ENCODE results near the gene MMP14. TPM values are rescaled to one million over a fixed set of nuclear protein-coding genes. Genes with fewer than 3 reads are reported as not detected.
A peak's percentile ranks its signal among the peaks of the same experiment; 100 is the strongest.
"Not testable (repeated sequence)": the region's sequence is repeated elsewhere in the genome, so short reads cannot be mapped to it uniquely, and the experiment has no call there.

The MMP14 gene
- polyA plus RNA-seq (2014; cell fraction: cytosol; rRNA removed): 3.1 and 4.2 TPM in 2 replicates
- polyA plus RNA-seq (2014; cell fraction: nucleus; rRNA removed): 1.7 and 3.4 TPM in 2 replicates

DNA sequence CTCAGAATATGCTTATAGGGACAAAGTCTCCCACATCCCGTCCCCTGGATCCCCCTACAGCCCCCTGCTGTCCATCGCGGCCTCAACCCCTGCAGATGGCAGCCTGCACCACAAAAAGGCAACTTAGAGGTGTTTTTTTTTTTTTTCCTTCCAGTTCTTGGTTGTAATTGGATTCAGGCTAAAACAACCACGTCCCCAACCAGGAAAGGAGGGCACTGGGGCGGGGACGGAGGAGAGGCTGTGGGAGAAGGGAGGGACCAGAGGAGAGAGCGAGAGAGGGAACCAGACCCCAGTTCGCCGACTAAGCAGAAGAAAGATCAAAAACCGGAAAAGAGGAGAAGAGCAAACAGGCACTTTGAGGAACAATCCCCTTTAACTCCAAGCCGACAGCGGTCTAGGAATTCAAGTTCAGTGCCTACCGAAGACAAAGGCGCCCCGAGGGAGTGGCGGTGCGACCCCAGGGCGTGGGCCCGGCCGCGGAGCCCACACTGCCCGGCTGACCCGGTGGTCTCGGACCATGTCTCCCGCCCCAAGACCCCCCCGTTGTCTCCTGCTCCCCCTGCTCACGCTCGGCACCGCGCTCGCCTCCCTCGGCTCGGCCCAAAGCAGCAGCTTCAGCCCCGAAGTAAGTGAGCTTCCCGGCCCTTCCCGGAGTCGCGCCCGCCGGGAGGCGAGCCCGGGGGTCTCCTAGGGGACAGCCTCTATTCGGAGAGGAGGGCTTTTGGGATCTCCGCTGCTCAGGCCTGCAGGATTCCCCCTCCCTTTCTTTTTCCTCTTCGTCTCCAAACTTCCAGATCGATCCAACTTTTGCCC, at the start of gene MMP14:
Gene MMP14, plus strand, starts transcription at position 285 of the 813 bp plus-strand sequence. Its CDS starts 233 bp downstream, at position 518.
- DNase-seq (ENCODE audit: low spot score): peak; percentile 44

GRCh38 chr14:22786685-22787084, 49.7 kb upstream of the MMP14 start:
- DNase-seq (ENCODE audit: low spot score): no peak

GRCh38 chr14:22791301-22791700, 45.1 kb upstream of the MMP14 start:
- no peak for DNase-seq (ENCODE audit: low spot score)

DNA sequence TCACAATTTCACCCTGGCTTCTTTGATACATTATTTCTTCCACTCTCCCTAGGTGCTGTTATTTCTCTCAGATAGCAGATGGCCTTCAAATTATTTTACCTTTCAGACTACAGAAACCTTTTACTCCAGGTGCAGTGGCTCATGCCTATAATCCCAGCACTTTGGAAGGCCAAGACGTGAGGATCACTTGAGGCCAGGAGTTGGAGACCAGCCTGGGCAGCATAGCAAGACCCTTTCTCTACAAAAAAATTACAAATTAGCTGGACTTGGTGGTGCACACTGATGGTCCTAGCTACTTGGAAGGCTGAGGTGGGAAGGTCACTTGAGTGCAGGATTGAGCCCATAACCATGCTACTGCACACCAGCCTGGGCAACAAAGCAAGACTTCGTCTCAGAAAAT, 44.2 kb upstream of the MMP14 start:
- no peak for DNase-seq (ENCODE audit: low spot score)

DNA sequence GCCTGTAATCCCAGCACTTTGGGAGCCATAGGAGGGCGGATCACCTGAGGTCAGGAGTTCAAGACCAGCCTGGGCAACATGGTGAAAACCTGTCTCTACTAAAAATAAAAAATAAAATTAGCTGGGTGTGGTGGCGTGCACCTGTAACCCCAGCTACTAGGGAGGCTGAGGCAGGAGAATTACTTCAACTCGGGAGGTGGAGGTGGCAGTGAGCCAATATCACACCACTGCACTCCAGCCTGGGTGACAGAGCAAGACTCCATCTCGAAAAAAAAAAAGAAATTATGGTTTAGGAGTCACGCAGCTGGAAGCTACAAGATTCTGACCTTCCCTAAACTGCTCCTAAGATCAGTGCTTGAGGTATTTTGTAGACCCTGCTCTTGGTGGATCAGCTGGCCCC, 42.8 kb upstream of the MMP14 start:
- DNase-seq (ENCODE audit: low spot score): not testable (repeated sequence)

GRCh38 chr14:22793976-22794375, 42.4 kb upstream of the MMP14 start:
- no peak for DNase-seq (ENCODE audit: low spot score)

DNA sequence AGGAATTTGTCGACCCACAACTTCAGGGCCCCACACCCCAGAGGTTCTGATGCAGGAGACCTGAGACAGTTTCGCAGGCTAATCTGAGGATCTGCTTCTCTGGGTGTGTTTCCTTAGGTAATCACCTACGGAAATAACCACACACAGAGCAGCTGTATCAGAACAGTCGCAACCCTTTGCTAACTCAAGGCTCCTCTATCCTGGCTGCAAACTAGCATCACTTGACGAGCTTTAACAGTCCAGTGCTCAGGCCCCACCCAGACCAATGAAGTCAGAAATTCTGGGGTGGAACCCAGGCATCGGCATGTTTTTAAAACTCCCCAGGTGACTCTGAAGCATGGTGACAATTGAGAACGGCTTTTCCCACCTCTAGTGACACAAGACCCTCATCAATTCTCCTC, 41.8 kb upstream of the MMP14 start:
- no peak for DNase-seq (ENCODE audit: low spot score)

GRCh38 chr14:22796087-22796707, 40.2 kb upstream of the MMP14 start:
- DNase-seq (ENCODE audit: low spot score): no peak

- no peak for DNase-seq (ENCODE audit: low spot score)
Observed at GRCh38 chr14:22797017-22797917, 39.1 kb upstream of the MMP14 start.

DNA sequence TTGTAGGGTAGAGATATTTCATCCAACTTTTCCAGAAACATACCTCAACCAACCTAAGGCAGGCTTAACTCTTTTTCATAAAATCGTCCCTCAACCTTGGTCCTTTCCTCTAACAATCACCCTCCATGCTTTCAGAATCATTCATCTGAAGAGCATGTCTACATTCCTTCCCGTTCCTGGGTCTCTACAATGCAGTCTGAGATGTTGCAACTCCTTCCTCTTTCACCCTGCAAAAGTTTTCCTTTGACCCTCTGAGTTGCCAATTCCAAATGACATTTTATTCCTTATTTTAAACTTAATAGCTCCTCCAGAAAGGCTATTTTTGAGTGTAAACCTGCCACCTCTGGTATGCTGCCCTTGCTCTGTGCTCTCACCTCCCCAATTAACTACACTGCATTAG, 37.9 kb upstream of the MMP14 start:
- DNase-seq (ENCODE audit: low spot score): no peak

GRCh38 chr14:22800346-22800745, 36.0 kb upstream of the MMP14 start:
- DNase-seq (ENCODE audit: low spot score): no peak

DNA sequence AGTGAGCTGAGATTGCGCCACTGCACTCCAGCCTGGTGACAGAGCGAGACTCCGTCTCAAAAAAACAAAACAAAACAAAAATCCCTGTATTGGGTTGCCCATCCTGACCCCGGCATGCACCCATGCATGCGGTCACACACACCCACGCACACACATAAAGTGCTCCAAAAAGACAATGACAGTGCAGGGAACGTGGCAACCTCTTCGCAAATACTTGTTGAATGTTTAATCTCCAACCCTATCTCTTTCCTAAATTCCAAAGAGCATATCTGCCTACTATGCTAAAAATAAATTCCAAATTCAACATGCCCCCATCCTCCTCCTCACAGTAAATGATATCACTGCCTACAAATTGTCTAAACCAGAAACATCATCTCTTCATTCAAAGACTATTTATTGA, 34.7 kb upstream of the MMP14 start:
- no peak for DNase-seq (ENCODE audit: low spot score)

DNA sequence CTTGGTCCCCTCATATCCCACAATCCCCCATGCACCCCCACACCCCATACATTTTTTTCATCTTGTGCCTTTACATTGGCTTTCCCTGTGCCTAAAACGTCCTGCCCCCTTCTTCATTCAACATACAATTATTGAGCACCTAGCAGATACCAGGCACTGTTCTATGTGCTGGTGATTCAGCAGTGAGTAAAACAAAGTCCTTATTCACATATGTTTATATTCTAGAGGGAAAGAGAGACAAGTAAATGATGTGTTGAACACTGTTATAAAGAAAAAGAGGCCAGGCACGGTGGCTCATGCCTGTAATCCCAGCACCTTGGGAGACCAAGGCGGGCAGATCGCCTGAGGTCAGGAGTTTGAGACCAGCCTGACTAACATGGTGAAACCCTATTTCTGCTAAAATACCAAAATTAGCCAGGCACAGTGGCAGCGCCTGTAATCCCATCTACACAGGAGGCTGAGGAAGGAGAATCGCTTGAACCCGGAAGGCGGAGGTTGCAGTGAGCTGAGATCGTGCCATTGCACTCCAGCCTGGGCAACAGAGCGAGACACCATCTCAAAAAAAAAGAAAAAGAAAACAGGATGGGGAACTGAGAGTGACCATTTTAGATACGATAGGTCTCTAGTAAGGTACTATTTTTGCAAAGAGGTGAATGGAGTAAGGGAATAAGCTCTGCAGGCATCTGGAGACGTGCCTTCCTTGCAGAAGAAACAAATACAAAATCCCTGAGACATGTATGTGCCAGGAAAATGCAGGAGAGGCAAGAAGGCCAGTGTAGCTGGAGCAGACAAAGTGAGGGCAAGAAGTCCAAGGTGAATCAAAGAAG, 33.3 kb upstream of the MMP14 start:
- no peak for DNase-seq (ENCODE audit: low spot score)

DNA sequence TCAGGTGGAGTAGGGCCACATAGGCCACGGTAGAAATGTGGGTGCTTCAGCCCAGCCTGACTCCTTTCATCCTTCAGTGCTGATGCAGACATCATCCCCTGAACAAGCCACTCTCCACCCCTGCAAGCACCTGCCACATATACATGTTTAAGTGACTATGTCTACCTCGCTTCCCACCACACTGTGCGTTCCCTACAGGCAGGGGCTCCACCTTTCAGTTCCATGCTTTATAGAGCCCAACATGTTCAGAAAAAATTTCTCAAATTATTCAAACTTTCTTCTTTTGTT, 32.8 kb upstream of the MMP14 start:
- DNase-seq (ENCODE audit: low spot score): no peak

GRCh38 chr14:22805235-22805634, 31.1 kb upstream of the MMP14 start:
- DNase-seq (ENCODE audit: low spot score): not testable (repeated sequence)

GRCh38 chr14:22807432-22808087, 28.8 kb upstream of the MMP14 start:
- DNase-seq (ENCODE audit: low spot score): no peak

DNA sequence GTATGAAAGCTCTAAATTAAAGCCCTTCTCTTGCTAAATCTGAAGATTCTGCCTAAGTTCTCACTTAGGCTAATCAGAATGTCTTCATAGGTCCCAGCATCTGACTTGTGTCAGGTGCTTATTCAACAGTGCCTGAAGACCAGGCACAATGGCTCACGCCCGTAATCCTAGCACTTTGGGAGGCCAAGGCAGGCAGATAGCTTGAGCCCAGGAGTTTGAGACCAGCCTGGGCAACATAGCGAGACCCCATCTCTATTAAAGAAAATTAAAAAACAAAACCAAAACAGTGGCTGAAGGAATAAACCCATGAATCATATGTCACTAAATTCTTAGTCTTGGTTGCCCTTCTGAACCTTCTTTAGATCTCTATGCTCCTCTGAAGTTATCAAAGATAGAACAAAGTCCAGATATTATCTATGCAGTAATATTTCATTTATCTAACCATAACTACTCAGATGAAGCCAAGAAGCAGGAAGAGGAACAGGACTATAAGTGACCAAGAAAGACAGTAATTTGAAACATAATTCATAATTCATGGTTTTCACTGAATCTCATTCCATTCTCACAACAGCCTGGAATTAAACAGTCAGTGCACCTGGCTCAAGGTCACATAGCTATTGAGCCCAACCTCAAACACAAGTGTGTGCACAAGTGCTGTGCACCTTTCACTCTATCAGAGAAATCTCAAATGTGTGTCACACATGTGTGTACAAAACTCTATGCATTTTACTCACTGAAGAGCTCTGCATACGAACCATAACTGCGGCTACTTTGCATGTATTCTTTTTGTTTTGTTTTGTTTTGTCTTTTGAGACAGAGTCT, 27.8 kb upstream of the MMP14 start:
- no peak for DNase-seq (ENCODE audit: low spot score)

DNA sequence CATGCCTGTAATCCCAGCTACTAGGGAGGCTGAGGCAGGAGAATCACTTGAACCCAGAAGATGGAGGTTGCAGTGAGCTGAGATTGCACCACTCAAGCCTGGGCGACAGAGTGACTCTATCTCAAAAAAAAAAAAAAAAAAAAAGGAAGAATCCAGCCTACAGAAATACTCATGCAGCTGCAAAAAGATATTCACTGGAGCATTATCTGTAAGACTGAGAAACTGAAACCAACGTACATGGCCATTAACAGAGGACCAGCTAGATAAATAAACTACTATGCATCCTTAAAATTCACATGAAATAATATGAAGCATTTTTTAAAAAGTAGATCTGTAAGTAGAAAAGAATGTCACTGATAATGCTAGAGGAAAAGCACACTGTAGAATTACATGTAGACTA, 24.7 kb upstream of the MMP14 start:
- DNase-seq (ENCODE audit: low spot score): no peak

DNA sequence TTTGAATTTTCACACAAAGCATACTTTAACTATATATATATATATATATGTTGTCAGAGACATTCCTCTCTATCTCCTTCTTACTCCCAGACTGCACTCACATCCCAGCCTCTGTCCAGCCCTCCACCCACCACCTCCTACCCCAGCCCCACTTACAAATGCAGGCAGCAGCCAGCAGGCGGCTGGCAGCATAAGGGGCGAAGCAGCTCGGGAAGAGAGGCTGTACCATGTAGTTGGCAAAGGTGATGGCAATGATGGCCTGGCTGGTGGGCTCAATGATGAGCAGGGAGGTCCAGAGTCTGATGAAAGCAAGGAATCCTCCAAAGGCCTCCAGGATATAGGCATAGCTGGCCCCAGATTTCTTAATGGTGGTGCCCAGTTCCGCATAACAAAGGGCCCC, 23.6 kb upstream of the MMP14 start:
- DNase-seq (ENCODE audit: low spot score): no peak

- DNase-seq (ENCODE audit: low spot score): no peak
Observed at GRCh38 chr14:22813145-22813544, 23.2 kb upstream of the MMP14 start.
